Gastrocnemius medialis (tissue), 4 donors: ENCODE data around the gene USP27X.

Source experiments
- POLR2A ChIP-seq, 2 donors: fragments of 450-650 bp; IDR thresholded peaks; one replicate each; pipeline ENCODE4 v1.6.1; 2017; ENCODE audit warnings: antibody characterized with exemption in 2 of 2, mild to moderate bottlenecking in 2 of 2, moderate library complexity in 2 of 2
- TF ChIP-seq, protein P1 (sequence below), 5 experiments: fragments of 450-650 bp in 3 of 5; fragments of 200-600 bp in 2 of 5; sonication (generic) in 2 of 5; IDR thresholded peaks in 4 of 5; conservative IDR thresholded peaks in 1 of 5; 1 replicate in 4 of 5; 2 replicates in 1 of 5; pipeline ENCODE4 v1.5.1; 2016 to 2019; ENCODE audit warnings: antibody characterized with exemption in 5 of 5, mild to moderate bottlenecking in 3 of 5, moderate library complexity in 3 of 5

DNA sequence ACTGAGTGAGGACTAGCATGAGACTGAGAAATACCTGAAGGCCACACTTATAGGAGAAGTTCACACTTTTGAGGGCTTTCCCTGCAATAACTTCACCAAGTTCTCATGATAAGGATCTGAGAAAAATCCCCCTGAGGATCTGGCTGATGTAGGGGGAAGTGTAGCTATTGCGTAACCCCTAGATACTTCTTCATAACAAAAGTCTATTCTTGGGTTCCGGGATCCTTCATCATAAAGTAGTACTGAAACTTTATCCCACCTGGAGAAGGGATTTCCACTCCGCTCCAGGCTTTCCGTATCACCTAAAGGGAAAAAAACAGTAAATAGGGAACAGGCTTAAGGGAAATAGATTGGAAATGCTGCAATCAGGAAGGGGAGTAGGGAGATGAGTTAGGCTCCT lies 13.3 kb downstream of the USP27X start:
- TF ChIP-seq, protein P1, sequence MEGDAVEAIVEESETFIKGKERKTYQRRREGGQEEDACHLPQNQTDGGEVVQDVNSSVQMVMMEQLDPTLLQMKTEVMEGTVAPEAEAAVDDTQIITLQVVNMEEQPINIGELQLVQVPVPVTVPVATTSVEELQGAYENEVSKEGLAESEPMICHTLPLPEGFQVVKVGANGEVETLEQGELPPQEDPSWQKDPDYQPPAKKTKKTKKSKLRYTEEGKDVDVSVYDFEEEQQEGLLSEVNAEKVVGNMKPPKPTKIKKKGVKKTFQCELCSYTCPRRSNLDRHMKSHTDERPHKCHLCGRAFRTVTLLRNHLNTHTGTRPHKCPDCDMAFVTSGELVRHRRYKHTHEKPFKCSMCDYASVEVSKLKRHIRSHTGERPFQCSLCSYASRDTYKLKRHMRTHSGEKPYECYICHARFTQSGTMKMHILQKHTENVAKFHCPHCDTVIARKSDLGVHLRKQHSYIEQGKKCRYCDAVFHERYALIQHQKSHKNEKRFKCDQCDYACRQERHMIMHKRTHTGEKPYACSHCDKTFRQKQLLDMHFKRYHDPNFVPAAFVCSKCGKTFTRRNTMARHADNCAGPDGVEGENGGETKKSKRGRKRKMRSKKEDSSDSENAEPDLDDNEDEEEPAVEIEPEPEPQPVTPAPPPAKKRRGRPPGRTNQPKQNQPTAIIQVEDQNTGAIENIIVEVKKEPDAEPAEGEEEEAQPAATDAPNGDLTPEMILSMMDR (IDR thresholded peaks at IDR 0.05 in 4 of 5, conservative IDR thresholded peaks at IDR 0.05 in 1 of 5): no peak
- TF ChIP-seq POLR2A (IDR thresholded peaks at IDR 0.05): no peak
